Tibial nerve (tissue), 4 donors: Measurements from ENCODE around the gene CPXM2. TPM values are rescaled to one million over a fixed set of nuclear protein-coding genes. Genes with fewer than 3 reads are reported as not detected.

Experiments
- DNase-seq, 2 donors: peaks; one replicate each; pipeline ENCODE4 v3.0.0-alpha.2; 2019; ENCODE audit warnings: low spot score in 2 of 2
- H3K27ac ChIP-seq, 4 donors: fragments of 200-600 bp; sonication (generic) in 3 of 4; one replicate each; pipeline ENCODE4 v1.5.1; 2017 to 2019; ENCODE audit warnings: mild to moderate bottlenecking in 1 of 4
- H3K27me3 ChIP-seq, 2 donors: fragments of 200-600 bp; sonication (generic) in 1 of 2; one replicate each; pipeline versions ENCODE4 v1.5.1 to v1.6.0; 2017 to 2019
- H3K36me3 ChIP-seq, 3 donors: fragments of 200-600 bp; sonication (generic); one replicate each; pipeline ENCODE4 v1.5.1; 2018 to 2019
- H3K4me1 ChIP-seq, 4 donors: fragments of 200-600 bp; sonication (generic) in 3 of 4; one replicate each; pipeline ENCODE4 v1.5.1; 2017 to 2019
- H3K4me3 ChIP-seq, 4 donors: fragments of 200-600 bp; sonication (generic) in 3 of 4; one replicate each; pipeline ENCODE4 v1.5.1; 2017 to 2019; ENCODE audit warnings: mild to moderate bottlenecking in 1 of 4, moderate library complexity in 1 of 4
- H3K9me3 ChIP-seq, 4 donors: fragments of 200-600 bp; sonication (generic) in 3 of 4; one replicate each; pipeline ENCODE4 v1.5.1; 2017 to 2019
- EP300 ChIP-seq, 2 donors: sonication (generic); formaldehyde crosslinking; IDR thresholded peaks; one replicate each; pipeline ENCODE4 v1.6.1; 2017; ENCODE audit warnings: antibody characterized with exemption in 2 of 2, mild to moderate bottlenecking in 1 of 2
- POLR2A ChIP-seq, 2 donors: fragments of 450-650 bp; IDR thresholded peaks; one replicate each; pipeline ENCODE4 v1.6.1; 2017; ENCODE audit warnings: antibody characterized with exemption in 2 of 2, mild to moderate bottlenecking in 2 of 2, moderate library complexity in 2 of 2
- WGBS, 2 donors: methylation state at CpG; one replicate each; pipeline ENCODE4 v1.1.5; 2018; 5-methylcytosine and 5-hydroxymethylcytosine counted together
- total RNA-seq, 4 donors: library from RNA; depleted of rRNA; stranded (reverse); fragments of >200 nt; gene quantifications; one replicate each; pipeline ENCODE4 v1.1.0, GENCODE V29; 2016
- TF ChIP-seq, protein P1 (sequence below), 5 experiments: fragments of 200-600 bp in 3 of 5; fragments of 450-650 bp in 2 of 5; sonication (generic) in 3 of 5; IDR thresholded peaks; one replicate each; pipeline ENCODE4 v1.5.1; 2016 to 2019; ENCODE audit warnings: antibody characterized with exemption in 5 of 5, mild to moderate bottlenecking in 3 of 5, moderate library complexity in 2 of 5

The CPXM2 gene
- total RNA-seq, 4 donors from 2014 or later: 26.8 to 74.3 (median 37.8) TPM

DNA sequence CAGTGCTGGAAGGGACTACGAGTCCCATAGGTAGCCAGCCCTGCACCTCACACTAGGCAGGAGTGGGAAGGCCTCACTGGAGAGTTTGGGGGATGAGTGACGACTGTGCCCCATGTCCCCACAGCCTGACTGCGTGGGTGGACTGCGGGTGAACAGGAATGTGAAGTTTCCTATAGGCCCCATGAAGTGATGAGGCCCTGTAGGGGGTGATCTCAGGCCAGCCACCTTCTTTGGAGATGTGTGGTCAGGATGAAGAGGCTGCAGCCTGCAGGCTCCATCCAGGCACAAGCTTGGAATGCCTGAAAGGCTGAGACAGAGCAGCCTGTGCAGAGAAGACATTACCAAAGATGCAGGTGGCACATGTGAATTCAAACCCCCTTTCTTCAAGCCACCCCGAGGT lies 94.9 kb downstream of the CPXM2 start:
- H3K27ac ChIP-seq: no peak overlapping the region
- peaks cover 0 to 4% (median 0%) of the 10 kb centered on the region in 3 donors for H3K36me3 ChIP-seq
- no peak for DNase-seq
- 49 to 62% methylated on average over 5 of the region's 5 CpGs for WGBS, 2 donors
- TF ChIP-seq, protein P1, sequence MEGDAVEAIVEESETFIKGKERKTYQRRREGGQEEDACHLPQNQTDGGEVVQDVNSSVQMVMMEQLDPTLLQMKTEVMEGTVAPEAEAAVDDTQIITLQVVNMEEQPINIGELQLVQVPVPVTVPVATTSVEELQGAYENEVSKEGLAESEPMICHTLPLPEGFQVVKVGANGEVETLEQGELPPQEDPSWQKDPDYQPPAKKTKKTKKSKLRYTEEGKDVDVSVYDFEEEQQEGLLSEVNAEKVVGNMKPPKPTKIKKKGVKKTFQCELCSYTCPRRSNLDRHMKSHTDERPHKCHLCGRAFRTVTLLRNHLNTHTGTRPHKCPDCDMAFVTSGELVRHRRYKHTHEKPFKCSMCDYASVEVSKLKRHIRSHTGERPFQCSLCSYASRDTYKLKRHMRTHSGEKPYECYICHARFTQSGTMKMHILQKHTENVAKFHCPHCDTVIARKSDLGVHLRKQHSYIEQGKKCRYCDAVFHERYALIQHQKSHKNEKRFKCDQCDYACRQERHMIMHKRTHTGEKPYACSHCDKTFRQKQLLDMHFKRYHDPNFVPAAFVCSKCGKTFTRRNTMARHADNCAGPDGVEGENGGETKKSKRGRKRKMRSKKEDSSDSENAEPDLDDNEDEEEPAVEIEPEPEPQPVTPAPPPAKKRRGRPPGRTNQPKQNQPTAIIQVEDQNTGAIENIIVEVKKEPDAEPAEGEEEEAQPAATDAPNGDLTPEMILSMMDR (IDR thresholded peaks at IDR 0.05): no peak
- no peak for TF ChIP-seq POLR2A (IDR thresholded peaks at IDR 0.05)
- no peak for TF ChIP-seq EP300 (IDR thresholded peaks at IDR 0.05)
- H3K27me3 ChIP-seq: no peaks in the 10 kb centered on the region
- no peaks in the 10 kb centered on the region for H3K4me1 ChIP-seq
- H3K9me3 ChIP-seq: peaks cover 0 to under 1% (median 0%) of the 10 kb centered on the region in 4 donors
- no peak overlapping the region for H3K4me3 ChIP-seq

GRCh38 chr10:123795846-123796590 lies 95.6 kb downstream of the CPXM2 start:
- peaks cover 0 to 11% (median 0%) of the 10 kb centered on the region in 3 donors for H3K36me3 ChIP-seq
- 74 to 77% methylated on average over 9 to 11 of the region's 11 CpGs for WGBS, 2 donors

DNA sequence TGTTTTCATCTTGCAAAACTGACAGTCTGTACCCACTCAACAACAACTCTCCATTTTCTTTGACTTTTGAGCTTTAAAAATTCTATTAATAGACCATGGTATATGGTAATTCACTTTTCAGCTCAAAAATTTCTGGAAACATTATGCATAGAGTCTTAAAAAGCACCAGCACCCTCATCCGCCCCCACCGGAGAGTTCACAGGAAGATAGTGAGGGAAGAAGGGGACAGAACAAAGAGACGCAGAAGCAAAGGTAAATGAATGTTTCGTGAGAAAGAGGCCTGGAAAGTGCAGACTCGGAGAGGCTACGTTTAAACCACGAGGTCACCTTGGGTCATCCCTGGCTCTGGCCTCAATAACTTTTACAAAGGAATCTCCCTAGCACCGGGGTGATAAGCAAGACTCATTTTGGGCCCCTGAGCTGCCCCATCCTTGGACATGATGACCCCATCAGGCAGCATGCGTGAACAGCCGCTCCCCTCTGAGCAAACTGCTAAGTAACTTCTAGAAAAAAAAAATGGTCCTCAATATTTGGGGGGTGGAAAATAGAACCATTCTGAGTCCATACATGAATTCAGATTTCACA lies 96.3 kb downstream of the CPXM2 start:
- Histone ChIP-seq H3K27ac (no peak overlapping the region), H3K9me3 (peaks cover 0 to 8% (median 0%) of the 10 kb centered on the region in 4 donors), H3K4me3 (no peak overlapping the region), H3K4me1 (no peaks in the 10 kb centered on the region), H3K27me3 (no peaks in the 10 kb centered on the region), H3K36me3 (peaks cover 0 to 11% (median 0%) of the 10 kb centered on the region in 3 donors)
- no peak for DNase-seq
- 78 to 83% methylated on average over 10 of the region's 10 CpGs for WGBS, 2 donors
- no peak for TF ChIP-seq EP300 (IDR thresholded peaks at IDR 0.05)
- no peak for TF ChIP-seq POLR2A (IDR thresholded peaks at IDR 0.05)
- TF ChIP-seq, protein P1 (IDR thresholded peaks at IDR 0.05): no peak

More at GRCh38 chr10:123795846-123796590, 95.6 kb downstream of the CPXM2 start:
- Histone ChIP-seq H3K27me3 (no peaks in the 10 kb centered on the region), H3K4me3 (no peak overlapping the region), H3K4me1 (no peaks in the 10 kb centered on the region), H3K27ac (no peak overlapping the region), H3K9me3 (peaks cover 0 to 8% (median 0%) of the 10 kb centered on the region in 4 donors)
- no peak for DNase-seq
- TF ChIP-seq POLR2A (IDR thresholded peaks at IDR 0.05) (no peak), EP300 (IDR thresholded peaks at IDR 0.05) (no peak)
- TF ChIP-seq, protein P1 (IDR thresholded peaks at IDR 0.05): no peak

- H3K36me3 ChIP-seq: peaks cover 0 to 7% (median 0%) of the 10 kb centered on the region in 3 donors
- whole genome bisulfite sequencing, 2 donors: 79 to 80% methylated on average over 11 of the region's 11 CpGs
- no peak for DNase-seq
- no peak for TF ChIP-seq EP300 (IDR thresholded peaks at IDR 0.05)
- TF ChIP-seq, protein P1 (IDR thresholded peaks at IDR 0.05): no peak
- TF ChIP-seq POLR2A (IDR thresholded peaks at IDR 0.05): no peak
- H3K4me1 ChIP-seq: no peaks in the 10 kb centered on the region
- H3K27ac ChIP-seq: no peak overlapping the region
- no peaks in the 10 kb centered on the region for H3K27me3 ChIP-seq
- H3K4me3 ChIP-seq: no peak overlapping the region
- peaks cover 0 to 18% (median 0%) of the 10 kb centered on the region in 4 donors for H3K9me3 ChIP-seq
Observed at GRCh38 chr10:123792248-123792978, 99.2 kb downstream of the CPXM2 start.
